NT2/D1 (cell line): ENCODE results near the gene PDE6C.

Experiments used
- DNase-seq: peaks from one replicate; pipeline ENCODE4 v3.0.0-alpha.2; 2011; ENCODE audit warnings: low read depth, low spot score
- H3K27me3 ChIP-seq: 2 replicates; pipeline ENCODE4 v1.6.0; 2011; ENCODE audit warnings: mild to moderate bottlenecking; ENCODE audit not compliant: insufficient read length, insufficient read depth
- H3K36me3 ChIP-seq: 2 replicates; pipeline ENCODE4 v1.6.1; 2011; ENCODE audit warnings: mild to moderate bottlenecking, low read length, mixed read lengths; ENCODE audit not compliant: insufficient read depth, insufficient read length
- H3K4me1 ChIP-seq: 2 replicates; pipeline ENCODE4 v1.5.1; 2011; ENCODE audit not compliant: insufficient read depth, insufficient read length
- H3K4me3 ChIP-seq: 2 replicates; pipeline ENCODE4 v1.5.1; 2011; ENCODE audit warnings: low read depth; ENCODE audit not compliant: insufficient read length
- H3K9ac ChIP-seq: 2 replicates; pipeline ENCODE4 v1.6.0; 2011; ENCODE audit warnings: low read depth; ENCODE audit not compliant: insufficient read length
- H3K9me3 ChIP-seq: 2 replicates; pipeline ENCODE4 v1.5.1; 2011; ENCODE audit warnings: mild to moderate bottlenecking, low read length; ENCODE audit not compliant: insufficient read depth
- SUZ12 ChIP-seq: IDR thresholded peaks from 2 replicates; pipeline ENCODE4 v1.6.1; 2011; ENCODE audit not compliant: insufficient read length, insufficient read depth; ENCODE audit errors: extremely low read depth
- YY1 ChIP-seq: IDR thresholded peaks from 2 replicates; pipeline ENCODE4 v1.6.1; 2011; ENCODE audit not compliant: insufficient read length, insufficient read depth
- ZNF274 ChIP-seq: IDR thresholded peaks from 2 replicates; pipeline ENCODE4 v1.6.1; 2011; ENCODE audit warnings: mild to moderate bottlenecking, low read depth, low read length

The PDE6C gene

GRCh38 chr10:93589648-93590562 lies 22.4 kb upstream of the PDE6C start:
- Histone ChIP-seq H3K27me3 (no peaks in the 10 kb centered on the region), H3K36me3 (no peaks in the 10 kb centered on the region), H3K9me3 (no peaks in the 10 kb centered on the region), H3K4me1 (no peaks in the 10 kb centered on the region), H3K9ac (no peak overlapping the region), H3K4me3 (no peak overlapping the region)
- no peak for DNase-seq
- TF ChIP-seq ZNF274 (no peak), SUZ12 (no peak), YY1 (no peak)

DNA sequence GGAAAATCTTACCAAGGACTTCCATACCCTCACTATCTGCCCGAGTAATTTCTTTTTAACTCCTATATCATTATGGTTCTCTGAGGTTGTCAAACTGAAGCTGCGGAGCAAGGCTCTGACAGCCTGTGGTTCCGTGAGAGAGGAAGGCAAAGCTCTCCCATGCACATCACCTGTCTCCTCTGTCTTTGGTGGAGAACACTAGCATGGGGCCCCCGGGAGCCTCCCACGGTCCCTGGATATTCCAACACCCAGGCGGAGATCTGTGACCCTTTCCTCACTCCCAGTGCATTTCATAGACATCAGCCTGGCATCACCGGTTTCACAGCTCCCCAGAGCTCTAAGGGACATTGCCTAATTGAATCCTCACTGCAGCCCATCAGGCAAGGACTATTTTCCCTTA lies 21.7 kb upstream of the PDE6C start:
- H3K4me3 ChIP-seq: no peak overlapping the region
- no peaks in the 10 kb centered on the region for H3K4me1 ChIP-seq
- no peak for DNase-seq
- no peak for TF ChIP-seq ZNF274
- no peak for TF ChIP-seq SUZ12
- TF ChIP-seq YY1: no peak
- H3K9ac ChIP-seq: no peak overlapping the region
- H3K36me3 ChIP-seq: no peaks in the 10 kb centered on the region
- H3K27me3 ChIP-seq: no peaks in the 10 kb centered on the region
- H3K9me3 ChIP-seq: no peaks in the 10 kb centered on the region

DNA sequence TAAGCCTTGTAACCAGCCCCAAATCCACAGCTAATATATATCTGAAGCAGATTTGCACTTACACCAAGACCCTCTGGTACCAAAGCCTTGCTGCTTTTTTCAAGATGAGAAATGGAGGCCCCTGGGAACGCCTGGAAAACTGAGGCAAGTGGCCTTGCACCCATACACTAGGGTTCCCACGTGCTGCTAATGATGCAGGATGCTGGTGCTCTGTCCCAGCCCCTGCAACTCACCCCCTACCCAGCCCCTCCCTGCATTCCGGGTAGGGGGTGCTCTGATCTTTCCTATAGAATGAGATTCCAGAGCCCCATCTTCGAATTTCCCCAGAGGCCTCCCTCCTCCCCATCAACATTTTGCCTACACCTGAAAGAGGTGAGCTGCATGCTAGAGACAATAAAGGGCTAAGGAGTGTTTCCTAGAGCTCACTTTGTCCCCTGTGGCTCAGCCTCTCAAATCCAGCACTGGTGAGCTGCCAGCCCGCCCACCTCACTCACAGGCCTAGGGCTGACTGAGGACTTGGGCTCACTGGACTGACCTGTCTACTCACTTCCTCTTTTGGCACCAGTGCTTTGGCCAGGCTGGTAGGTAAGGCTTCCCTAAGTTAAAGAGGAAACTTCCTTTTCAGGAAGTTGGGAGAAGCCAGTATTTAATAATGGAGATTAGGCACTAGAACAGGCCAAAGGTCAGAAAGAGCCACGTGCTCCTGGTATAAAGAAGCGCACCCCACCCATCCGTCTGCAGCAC lies 21.1 kb upstream of the PDE6C start:
- Histone ChIP-seq H3K4me1 (no peaks in the 10 kb centered on the region), H3K27me3 (no peaks in the 10 kb centered on the region), H3K9me3 (no peaks in the 10 kb centered on the region), H3K36me3 (no peaks in the 10 kb centered on the region), H3K4me3 (no peak overlapping the region), H3K9ac (no peak overlapping the region)
- no peak for TF ChIP-seq YY1
- no peak for TF ChIP-seq ZNF274
- no peak for TF ChIP-seq SUZ12
- no peak for DNase-seq

DNA sequence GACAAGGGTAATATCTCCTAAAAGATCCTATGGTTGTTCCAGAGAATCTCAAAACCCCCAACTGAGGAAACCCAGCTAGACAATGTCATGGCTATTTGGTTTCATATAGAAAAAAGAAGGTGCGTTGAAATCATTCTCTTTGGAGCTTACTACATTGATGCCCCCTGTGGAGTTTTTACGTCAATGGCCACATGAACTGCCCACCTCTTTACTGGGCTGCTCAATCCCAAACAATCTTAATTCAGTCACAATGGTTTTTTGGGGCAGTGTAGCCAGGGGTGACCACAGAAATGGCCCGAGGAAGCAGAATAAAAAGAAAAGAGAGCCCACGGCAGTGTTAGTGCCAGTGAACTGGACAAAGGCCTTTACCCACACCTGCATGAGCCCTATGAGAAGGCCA lies 19.1 kb upstream of the PDE6C start:
- H3K4me3 ChIP-seq: no peak overlapping the region
- H3K4me1 ChIP-seq: peaks cover 3% of the 10 kb centered on the region
- H3K36me3 ChIP-seq: no peaks in the 10 kb centered on the region
- DNase-seq: no peak
- TF ChIP-seq ZNF274 (no peak), SUZ12 (no peak), YY1 (no peak)
- no peaks in the 10 kb centered on the region for H3K27me3 ChIP-seq
- no peak overlapping the region for H3K9ac ChIP-seq
- no peaks in the 10 kb centered on the region for H3K9me3 ChIP-seq

- Histone ChIP-seq H3K9me3 (no peaks in the 10 kb centered on the region), H3K4me3 (no peak overlapping the region), H3K36me3 (no peaks in the 10 kb centered on the region), H3K4me1 (peaks cover 3% of the 10 kb centered on the region), H3K27me3 (no peaks in the 10 kb centered on the region), H3K9ac (no peak overlapping the region)
- DNase-seq: no peak
- TF ChIP-seq YY1 (no peak), SUZ12 (no peak), ZNF274 (no peak)
These were observed 18.6 kb upstream of the PDE6C start for GRCh38 chr10:93593749-93594148.

DNA sequence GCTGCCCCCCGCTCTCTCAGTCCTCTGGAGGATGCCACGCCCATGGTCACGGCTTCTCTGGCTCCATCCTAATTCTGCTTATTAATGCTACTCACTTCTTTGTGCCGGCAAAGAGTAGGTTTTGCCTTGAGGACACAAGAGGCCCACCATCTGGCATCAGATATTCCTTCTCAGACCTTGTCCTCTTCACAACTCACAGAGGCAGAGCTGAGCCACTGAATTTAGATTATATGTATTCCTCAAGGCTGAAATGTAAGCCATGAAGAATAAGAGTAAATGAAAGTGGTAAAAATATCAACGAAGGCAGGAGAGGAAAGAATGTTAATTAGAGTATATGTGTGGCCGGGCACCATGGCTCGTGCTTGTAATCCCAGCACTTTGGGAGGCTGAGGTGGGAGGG lies 17.8 kb upstream of the PDE6C start:
- H3K36me3 ChIP-seq: no peaks in the 10 kb centered on the region
- H3K4me3 ChIP-seq: no peak overlapping the region
- peaks cover 3% of the 10 kb centered on the region for H3K4me1 ChIP-seq
- H3K9me3 ChIP-seq: no peaks in the 10 kb centered on the region
- H3K9ac ChIP-seq: no peak overlapping the region
- no peak for DNase-seq
- H3K27me3 ChIP-seq: peaks cover 2% of the 10 kb centered on the region
- TF ChIP-seq SUZ12: no peak
- TF ChIP-seq YY1: no peak
- no peak for TF ChIP-seq ZNF274
